Activated B cell treated with CpG ODN at 0.5 μM for 24 hours (primary cell): ENCODE results near the gene LRRC1. TPM values are rescaled to one million over a fixed set of nuclear protein-coding genes. Genes with fewer than 3 reads are reported as not detected.

Experiments
- ATAC-seq: fragments of 200-7000 bp; cut with Tn5 transposase; one replicate; pipeline ENCODE4 v1.10.0; 2021; ENCODE audit warnings: low read depth, mild to moderate bottlenecking, moderate library complexity
- CTCF ChIA-PET: fragments of 350-600 bp; sonication (Branson Sonifier 250); formaldehyde crosslinking; loops from one replicate; lab custom pipeline; 2021; ENCODE audit warnings: antibody characterized with exemption; lab: Charles Lee
- POLR2A ChIA-PET: fragments of 350-600 bp; sonication (Branson Sonifier 250); formaldehyde crosslinking; loops from one replicate; lab custom pipeline; 2021; ENCODE audit warnings: antibody characterized with exemption; lab: Charles Lee
- DNase-seq: peaks from one replicate; pipeline ENCODE4 v3.0.0; 2022
- H3K27ac Mint-ChIP-seq: one replicate; pipeline ENCODE4 v1.8.0; 2020; ENCODE audit warnings: mixed read lengths
- H3K27me3 Mint-ChIP-seq: one replicate; pipeline ENCODE4 v1.8.0; 2021; ENCODE audit warnings: mixed read lengths
- H3K36me3 Mint-ChIP-seq: one replicate; pipeline ENCODE4 v1.8.0; 2021; ENCODE audit warnings: low read depth, mixed read lengths
- H3K4me1 Mint-ChIP-seq: one replicate; pipeline ENCODE4 v1.8.0; 2021; ENCODE audit warnings: mixed read lengths
- H3K4me3 Mint-ChIP-seq: one replicate; pipeline ENCODE4 v1.8.0; 2020; ENCODE audit warnings: mild to moderate bottlenecking, mixed read lengths
- H3K9me3 Mint-ChIP-seq: one replicate; pipeline ENCODE4 v1.8.0; 2020; ENCODE audit warnings: mixed read lengths
- intact Hi-C: fragments of 100-400 bp; cut with micrococcal nuclease; formaldehyde crosslinking; loops from one replicate; pipeline ENCODE4 v1.15.1; 2024
- total RNA-seq: library from RNA; stranded (reverse); gene quantifications from 2 replicates; pipeline ENCODE4 v1.2.3, GENCODE V29; 2022
- TF ChIP-seq, protein P1 (sequence below): fragments of 200-600 bp; IDR thresholded peaks from one replicate; pipeline ENCODE4 v1.8.0; 2022; ENCODE audit warnings: antibody characterized with exemption, mild to moderate bottlenecking

Gene LRRC1
- total RNA-seq, 1 donor from 2014 or later, result 4.7 TPM

DNA sequence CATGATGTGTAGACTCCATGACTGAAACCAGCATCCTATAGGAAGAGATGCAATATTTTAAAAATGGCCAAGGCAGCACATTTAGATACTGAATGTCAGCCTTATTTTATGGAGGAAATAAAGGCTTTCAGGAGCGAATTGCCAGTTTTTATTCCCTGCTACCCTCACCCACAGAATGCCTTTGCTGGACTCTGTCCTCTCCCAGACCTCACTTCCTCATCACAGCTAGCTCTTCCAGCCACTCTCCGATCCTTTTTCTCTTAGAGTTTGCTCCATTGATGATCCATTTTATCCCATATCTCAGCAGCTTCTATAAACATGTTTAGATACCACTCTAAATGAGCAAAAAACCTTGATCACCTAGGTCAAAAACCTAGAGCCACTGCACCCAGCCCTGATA is 137.7 kb downstream of the LRRC1 start:
- POLR2A ChIA-PET, result interaction anchor here (0.6 kb wide), 1 partner anchor 1330 kb away, joined by 3 read pairs; no protein-coding TSS in a partner anchor
- intact Hi-C loops, result no loop called here

GRCh38 chr6:53934023-53934422 is 139.2 kb downstream of the LRRC1 start:
- intact Hi-C loops, result no loop called here
- no peak overlapping the region for H3K27ac Mint-ChIP-seq
- ChIA-PET POLR2A (no interaction called here), CTCF (no interaction called here)
- H3K36me3 Mint-ChIP-seq, result no peaks in the 10 kb centered on the region
- DNase-seq, result no peak
- TF ChIP-seq, protein P1, sequence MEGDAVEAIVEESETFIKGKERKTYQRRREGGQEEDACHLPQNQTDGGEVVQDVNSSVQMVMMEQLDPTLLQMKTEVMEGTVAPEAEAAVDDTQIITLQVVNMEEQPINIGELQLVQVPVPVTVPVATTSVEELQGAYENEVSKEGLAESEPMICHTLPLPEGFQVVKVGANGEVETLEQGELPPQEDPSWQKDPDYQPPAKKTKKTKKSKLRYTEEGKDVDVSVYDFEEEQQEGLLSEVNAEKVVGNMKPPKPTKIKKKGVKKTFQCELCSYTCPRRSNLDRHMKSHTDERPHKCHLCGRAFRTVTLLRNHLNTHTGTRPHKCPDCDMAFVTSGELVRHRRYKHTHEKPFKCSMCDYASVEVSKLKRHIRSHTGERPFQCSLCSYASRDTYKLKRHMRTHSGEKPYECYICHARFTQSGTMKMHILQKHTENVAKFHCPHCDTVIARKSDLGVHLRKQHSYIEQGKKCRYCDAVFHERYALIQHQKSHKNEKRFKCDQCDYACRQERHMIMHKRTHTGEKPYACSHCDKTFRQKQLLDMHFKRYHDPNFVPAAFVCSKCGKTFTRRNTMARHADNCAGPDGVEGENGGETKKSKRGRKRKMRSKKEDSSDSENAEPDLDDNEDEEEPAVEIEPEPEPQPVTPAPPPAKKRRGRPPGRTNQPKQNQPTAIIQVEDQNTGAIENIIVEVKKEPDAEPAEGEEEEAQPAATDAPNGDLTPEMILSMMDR, result no peak
- H3K4me1 Mint-ChIP-seq, result no peaks in the 10 kb centered on the region
- ATAC-seq, result no peak
- no peaks in the 10 kb centered on the region for H3K27me3 Mint-ChIP-seq
- no peak overlapping the region for H3K4me3 Mint-ChIP-seq
- H3K9me3 Mint-ChIP-seq, result no peaks in the 10 kb centered on the region

More for the DNA sequence above, 137.7 kb downstream of the LRRC1 start:
- Mint-ChIP-seq H3K36me3 (no peaks in the 10 kb centered on the region), H3K9me3 (no peaks in the 10 kb centered on the region), H3K27me3 (no peaks in the 10 kb centered on the region), H3K4me3 (no peak overlapping the region), H3K27ac (no peak overlapping the region), H3K4me1 (no peaks in the 10 kb centered on the region)
- no peak for ATAC-seq
- CTCF ChIA-PET, result no interaction called here
- TF ChIP-seq, protein P1, result no peak
- no peak for DNase-seq

DNA sequence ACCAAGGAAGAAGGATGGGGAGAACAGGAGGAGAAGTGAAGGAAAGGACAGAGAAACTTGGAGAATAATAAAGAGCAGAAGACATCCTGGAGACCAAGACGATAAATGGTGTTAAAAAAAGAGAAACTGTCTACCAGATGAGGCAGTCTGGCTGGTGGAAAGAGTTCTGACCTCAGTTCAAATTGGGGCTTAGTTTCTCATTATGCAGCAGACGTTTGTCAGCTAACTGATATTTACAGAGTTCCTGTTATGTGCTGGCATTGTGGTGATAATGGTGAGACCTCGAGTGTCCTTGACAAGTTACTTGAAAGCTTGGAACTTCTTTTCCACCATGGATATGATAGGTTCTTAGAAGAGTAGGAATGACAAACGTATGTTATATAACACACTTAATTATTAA is 142.7 kb downstream of the LRRC1 start:
- no peaks in the 10 kb centered on the region for H3K36me3 Mint-ChIP-seq

DNA sequence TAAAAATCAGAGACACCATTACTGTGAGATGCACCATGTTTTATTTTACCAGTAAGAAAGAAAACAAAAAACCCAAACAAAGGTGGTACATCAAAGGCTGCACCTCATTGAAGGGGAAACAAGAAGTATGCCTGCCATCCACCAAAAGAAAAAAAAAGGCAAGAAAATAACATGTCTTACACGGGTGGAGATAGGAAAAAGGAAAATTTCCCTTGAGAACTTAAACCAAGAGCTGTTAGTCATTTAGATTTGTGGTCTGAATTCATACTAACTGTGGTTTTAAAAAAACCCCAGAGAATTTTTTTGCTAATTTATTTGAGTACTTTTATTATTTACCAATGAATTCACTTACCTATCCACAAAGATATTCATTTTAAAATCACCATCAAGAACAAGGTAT is 144.0 kb downstream of the LRRC1 start:
- DNase-seq (no peak), ATAC-seq (no peak)
- intact Hi-C loops, result no loop called here
- CTCF ChIA-PET, result interaction anchor here (1.1 kb wide), 1 partner anchor 8 kb away, joined by 3 read pairs; no protein-coding TSS in a partner anchor
- no peaks in the 10 kb centered on the region for H3K9me3 Mint-ChIP-seq
- H3K27ac Mint-ChIP-seq, result no peak overlapping the region
- no peak overlapping the region for H3K4me3 Mint-ChIP-seq
- H3K36me3 Mint-ChIP-seq, result no peaks in the 10 kb centered on the region
- POLR2A ChIA-PET, result no interaction called here
- TF ChIP-seq, protein P1, result no peak
- no peaks in the 10 kb centered on the region for H3K27me3 Mint-ChIP-seq
- no peaks in the 10 kb centered on the region for H3K4me1 Mint-ChIP-seq

More for the DNA sequence above, 142.7 kb downstream of the LRRC1 start:
- ATAC-seq, result no peak
- H3K4me3 Mint-ChIP-seq, result no peak overlapping the region
- no peaks in the 10 kb centered on the region for H3K9me3 Mint-ChIP-seq
- no peaks in the 10 kb centered on the region for H3K4me1 Mint-ChIP-seq
- no peak overlapping the region for H3K27ac Mint-ChIP-seq
- POLR2A ChIA-PET, result no interaction called here
- DNase-seq, result no peak
- H3K27me3 Mint-ChIP-seq, result no peaks in the 10 kb centered on the region
- CTCF ChIA-PET, result no interaction called here
- intact Hi-C loops, result no loop called here
- TF ChIP-seq, protein P1, result no peak

GRCh38 chr6:53939830-53940229 is 145.0 kb downstream of the LRRC1 start:
- TF ChIP-seq, protein P1, result no peak
- DNase-seq, result no peak
- no peak for ATAC-seq
- Mint-ChIP-seq H3K4me1 (no peaks in the 10 kb centered on the region), H3K9me3 (no peaks in the 10 kb centered on the region), H3K27me3 (no peaks in the 10 kb centered on the region), H3K36me3 (no peaks in the 10 kb centered on the region), H3K4me3 (no peak overlapping the region), H3K27ac (no peak overlapping the region)
- intact Hi-C loops, result no loop called here
- ChIA-PET CTCF (interaction anchor here (1.1 kb wide), 1 partner anchor 9 kb away, joined by 3 read pairs; no protein-coding TSS in a partner anchor), POLR2A (no interaction called here)
